ENCODE measurements around the gene RACK1. TPM values are rescaled to one million over a fixed set of nuclear protein-coding genes. Genes with fewer than 3 reads are reported as not detected.

The RACK1 gene
- total RNA-seq, 1 donor, result 3,386 TPM

GRCh38 chr5:181255836-181256578 lies 12.3 kb upstream of the RACK1 start:
- TF ChIP-seq, protein P1, sequence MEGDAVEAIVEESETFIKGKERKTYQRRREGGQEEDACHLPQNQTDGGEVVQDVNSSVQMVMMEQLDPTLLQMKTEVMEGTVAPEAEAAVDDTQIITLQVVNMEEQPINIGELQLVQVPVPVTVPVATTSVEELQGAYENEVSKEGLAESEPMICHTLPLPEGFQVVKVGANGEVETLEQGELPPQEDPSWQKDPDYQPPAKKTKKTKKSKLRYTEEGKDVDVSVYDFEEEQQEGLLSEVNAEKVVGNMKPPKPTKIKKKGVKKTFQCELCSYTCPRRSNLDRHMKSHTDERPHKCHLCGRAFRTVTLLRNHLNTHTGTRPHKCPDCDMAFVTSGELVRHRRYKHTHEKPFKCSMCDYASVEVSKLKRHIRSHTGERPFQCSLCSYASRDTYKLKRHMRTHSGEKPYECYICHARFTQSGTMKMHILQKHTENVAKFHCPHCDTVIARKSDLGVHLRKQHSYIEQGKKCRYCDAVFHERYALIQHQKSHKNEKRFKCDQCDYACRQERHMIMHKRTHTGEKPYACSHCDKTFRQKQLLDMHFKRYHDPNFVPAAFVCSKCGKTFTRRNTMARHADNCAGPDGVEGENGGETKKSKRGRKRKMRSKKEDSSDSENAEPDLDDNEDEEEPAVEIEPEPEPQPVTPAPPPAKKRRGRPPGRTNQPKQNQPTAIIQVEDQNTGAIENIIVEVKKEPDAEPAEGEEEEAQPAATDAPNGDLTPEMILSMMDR (IDR thresholded peaks at IDR 0.05; ENCODE audit: insufficient read depth, low read depth, low read length), result no peak
- DNase-seq (ENCODE audit: low read depth), result no peak
- no peak overlapping the region for H3K4me3 ChIP-seq (ENCODE audit: low read depth, low read length)

GRCh38 chr5:181255276-181255675 lies 11.6 kb upstream of the RACK1 start:
- TF ChIP-seq, protein P1 (IDR thresholded peaks at IDR 0.05; ENCODE audit: insufficient read depth, low read depth, low read length), result no peak
- no peak overlapping the region for H3K4me3 ChIP-seq (ENCODE audit: low read depth, low read length)
- DNase-seq (ENCODE audit: low read depth), result no peak

DNA sequence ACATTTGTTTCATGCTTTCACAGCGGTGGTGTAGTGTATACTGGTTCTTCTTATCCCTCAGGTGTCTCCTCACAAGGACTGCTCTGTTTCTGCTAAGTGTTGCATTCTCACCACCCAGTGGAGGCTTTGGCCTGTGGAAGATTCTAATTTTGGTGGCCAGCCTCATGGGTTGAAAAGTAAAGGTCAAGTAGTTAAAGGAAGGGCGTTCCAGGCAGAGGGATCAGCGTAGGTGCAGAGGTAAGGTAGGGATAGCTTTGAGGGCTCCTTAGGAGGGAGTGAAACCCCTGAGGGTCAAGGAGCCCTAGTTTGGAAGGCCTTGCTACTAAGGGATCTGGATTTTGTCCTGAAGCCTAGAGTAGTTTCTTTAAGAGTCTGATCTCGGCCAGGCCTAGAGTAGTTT lies 4.6 kb upstream of the RACK1 start:
- peak overlapping the region; percentile 84 for H3K4me3 ChIP-seq (ENCODE audit: low read depth, low read length)
- TF ChIP-seq, protein P1 (IDR thresholded peaks at IDR 0.05; ENCODE audit: insufficient read depth, low read depth, low read length), result no peak
- DNase-seq (ENCODE audit: low read depth), result no peak

DNA sequence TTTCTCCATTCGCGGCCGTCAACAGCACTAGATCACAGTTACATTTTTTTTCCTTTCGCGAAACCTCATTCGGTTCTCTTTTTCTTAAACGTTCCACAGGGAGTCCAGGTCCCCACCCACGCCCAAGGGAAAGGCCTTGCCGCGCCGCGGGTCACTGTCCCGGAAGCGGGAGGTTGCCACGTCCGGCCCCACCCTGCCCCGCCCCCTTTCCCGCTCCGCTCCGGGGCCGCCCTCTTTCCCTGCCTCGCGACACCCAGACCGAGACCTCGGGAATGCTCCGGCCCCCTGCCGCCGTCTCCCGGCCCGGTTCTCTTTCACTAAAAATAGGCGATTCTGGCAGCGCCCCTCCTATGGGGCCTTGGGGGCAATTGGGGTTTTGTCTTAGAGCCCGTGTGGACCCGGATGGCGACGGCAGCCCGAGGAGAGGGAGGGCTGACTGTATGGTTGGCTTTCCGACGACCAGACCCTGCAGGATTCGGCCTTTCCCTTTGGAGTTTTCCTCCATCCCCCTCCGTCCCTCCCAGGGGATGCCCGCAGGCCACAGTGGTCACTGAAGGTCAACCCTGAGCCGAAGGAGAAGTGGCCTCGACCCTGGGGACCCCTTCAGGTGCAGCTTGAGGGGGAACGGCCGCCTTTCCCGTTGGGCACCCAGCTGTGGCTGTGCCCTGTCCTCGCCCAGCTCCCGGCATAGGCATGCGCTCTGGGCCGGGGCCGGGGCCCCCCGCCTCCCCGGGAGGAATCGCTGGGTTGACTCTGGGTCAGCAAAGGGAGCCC lies 2.8 kb upstream of the RACK1 start:
- TF ChIP-seq, protein P1 (IDR thresholded peaks at IDR 0.05; ENCODE audit: insufficient read depth, low read depth, low read length), result no peak
- peak; percentile 87 for DNase-seq (ENCODE audit: low read depth)
- peak overlapping the region; percentile 84 for H3K4me3 ChIP-seq (ENCODE audit: low read depth, low read length)

DNA sequence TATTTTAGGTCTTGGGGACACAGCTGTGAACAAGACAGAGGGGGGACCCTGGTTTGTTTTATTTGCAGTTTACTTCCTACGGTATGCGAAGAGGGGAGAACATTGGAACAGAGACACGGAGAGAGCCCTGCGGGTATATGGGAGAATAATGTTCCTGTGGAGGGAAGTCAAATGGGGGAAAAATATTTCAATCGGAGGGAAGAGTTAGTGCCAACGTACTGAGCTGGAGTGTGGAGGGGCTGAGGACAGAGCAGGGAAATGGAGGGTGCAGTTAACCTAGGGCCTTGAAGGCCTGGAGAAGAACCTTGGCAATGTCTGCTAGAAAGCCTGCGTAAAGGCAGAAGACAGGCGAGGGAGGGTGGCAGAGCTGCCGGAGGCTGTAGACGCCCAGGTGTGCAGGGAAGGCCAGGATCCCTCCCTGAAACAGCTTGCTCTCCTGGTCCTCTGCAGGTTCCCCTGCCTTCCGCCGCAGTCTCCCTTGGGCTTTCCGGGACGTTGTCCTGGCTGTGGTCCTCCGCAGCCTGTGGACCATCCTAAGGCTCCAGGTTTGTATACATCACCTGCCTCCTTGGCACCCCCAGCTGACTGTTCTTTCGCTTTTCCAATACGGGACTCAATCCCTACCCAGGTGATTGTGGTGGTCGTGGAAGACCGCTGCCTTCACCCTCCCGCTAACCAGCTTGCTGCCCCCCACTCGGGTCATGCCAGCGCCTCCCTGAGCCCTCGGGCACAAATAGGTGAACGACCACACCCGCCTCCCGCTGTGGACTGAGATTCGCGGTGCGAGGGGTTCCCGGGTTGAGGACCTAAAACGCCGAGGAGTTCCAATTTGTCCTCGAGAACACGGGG lies 1.9 kb upstream of the RACK1 start:
- TF ChIP-seq, protein P1 (IDR thresholded peaks at IDR 0.05; ENCODE audit: insufficient read depth, low read depth, low read length), result no peak
- DNase-seq (ENCODE audit: low read depth), result no peak
- peak overlapping the region; percentile 84 for H3K4me3 ChIP-seq (ENCODE audit: low read depth, low read length)

DNA sequence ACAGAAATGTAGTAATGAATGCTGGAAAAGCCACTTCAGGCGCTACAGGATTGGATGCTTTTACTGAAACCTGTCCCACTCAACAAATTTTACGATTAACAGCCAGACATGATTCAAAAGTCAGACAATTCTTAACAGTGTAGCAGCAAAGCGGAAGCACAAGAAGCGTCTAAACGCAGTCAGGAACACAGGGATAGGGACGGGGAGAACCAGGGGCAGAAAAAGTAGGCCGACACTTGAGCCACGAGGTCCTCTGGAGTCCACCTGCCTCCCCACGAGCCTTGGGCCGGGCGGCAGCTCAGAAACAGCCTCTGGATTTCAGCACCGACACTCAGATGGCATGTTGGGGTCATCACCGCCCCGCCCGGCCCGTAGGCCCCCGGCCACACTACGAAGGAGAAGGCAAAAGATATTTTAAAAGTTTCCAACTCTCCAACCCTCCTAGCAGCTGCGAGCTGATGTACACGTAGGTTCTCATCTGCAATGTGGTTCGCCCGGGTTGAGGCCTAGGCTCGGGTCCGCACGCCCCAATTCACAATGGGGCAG lies 615 bp downstream of the RACK1 start:
- peak; percentile 45 for DNase-seq (ENCODE audit: low read depth)

More for the DNA sequence above, 615 bp downstream of the RACK1 start:
- TF ChIP-seq, protein P1 (IDR thresholded peaks at IDR 0.05; ENCODE audit: insufficient read depth, low read depth, low read length), result no peak
- peak overlapping the region; percentile 97 for H3K4me3 ChIP-seq (ENCODE audit: low read depth, low read length)

Measured in fibroblast of villous mesenchyme (primary cell).